ENCODE results near the gene LAMA5. TPM values are rescaled to one million over a fixed set of nuclear protein-coding genes. Genes with fewer than 3 reads are reported as not detected.

The LAMA5 gene
- total RNA-seq, 1 donor from 2014 or later: 11.2 TPM

GRCh38 chr20:62329389-62330377, 37.4 kb downstream of the LAMA5 start:
- DNase-seq: no peak

GRCh38 chr20:62328684-62329388, 38.3 kb downstream of the LAMA5 start:
- no peak for DNase-seq

GRCh38 chr20:62327726-62328495, 39.2 kb downstream of the LAMA5 start:
- no peak for DNase-seq

- DNase-seq: no peak
These were observed 40.0 kb downstream of the LAMA5 start for GRCh38 chr20:62326959-62327725.

- DNase-seq: no peak
These were observed 40.6 kb downstream of the LAMA5 start for GRCh38 chr20:62326559-62326958.

GRCh38 chr20:62325172-62325905, 41.8 kb downstream of the LAMA5 start:
- DNase-seq: no peak

- DNase-seq: no peak
These were observed 42.9 kb downstream of the LAMA5 start for GRCh38 chr20:62323980-62324906.

- no peak for DNase-seq
These were observed 43.7 kb downstream of the LAMA5 start for GRCh38 chr20:62323146-62323979.

- no peak for DNase-seq
These were observed 44.5 kb downstream of the LAMA5 start for GRCh38 chr20:62322492-62323041.

GRCh38 chr20:62321975-62322374, 45.1 kb downstream of the LAMA5 start:
- no peak for DNase-seq

- no peak for DNase-seq
These were observed 45.6 kb downstream of the LAMA5 start for GRCh38 chr20:62321521-62321948.

GRCh38 chr20:62320581-62321354, 46.3 kb downstream of the LAMA5 start:
- no peak for DNase-seq

GRCh38 chr20:62319346-62319909, 47.7 kb downstream of the LAMA5 start:
- DNase-seq: no peak

GRCh38 chr20:62318400-62319345, 48.4 kb downstream of the LAMA5 start:
- DNase-seq: no peak

GRCh38 chr20:62317167-62317655, 49.9 kb downstream of the LAMA5 start:
- DNase-seq: no peak

Measured in occipital lobe (tissue), 2 donors.